ENCODE results near the gene ARPP19.

DNA sequence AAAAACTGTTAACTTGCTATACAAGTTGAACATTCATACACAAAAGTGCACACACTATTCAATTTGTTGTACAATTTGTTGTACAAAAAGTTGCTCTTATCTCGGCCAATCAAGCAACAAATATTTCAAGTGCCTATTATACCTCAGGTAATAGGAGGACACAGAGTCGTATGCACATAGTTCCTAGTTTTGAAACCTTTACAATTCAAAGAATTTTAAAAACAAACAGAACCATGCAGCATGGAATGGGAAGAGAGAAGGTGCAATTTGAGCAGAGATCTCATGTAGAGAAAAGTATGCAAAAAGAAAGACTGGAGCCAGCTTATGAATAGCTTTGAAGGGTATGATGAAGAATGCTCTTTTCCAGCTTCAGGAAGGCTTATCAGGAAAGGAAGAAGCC, 46.5 kb upstream of the ARPP19 start:
- TF ChIP-seq, protein P1, sequence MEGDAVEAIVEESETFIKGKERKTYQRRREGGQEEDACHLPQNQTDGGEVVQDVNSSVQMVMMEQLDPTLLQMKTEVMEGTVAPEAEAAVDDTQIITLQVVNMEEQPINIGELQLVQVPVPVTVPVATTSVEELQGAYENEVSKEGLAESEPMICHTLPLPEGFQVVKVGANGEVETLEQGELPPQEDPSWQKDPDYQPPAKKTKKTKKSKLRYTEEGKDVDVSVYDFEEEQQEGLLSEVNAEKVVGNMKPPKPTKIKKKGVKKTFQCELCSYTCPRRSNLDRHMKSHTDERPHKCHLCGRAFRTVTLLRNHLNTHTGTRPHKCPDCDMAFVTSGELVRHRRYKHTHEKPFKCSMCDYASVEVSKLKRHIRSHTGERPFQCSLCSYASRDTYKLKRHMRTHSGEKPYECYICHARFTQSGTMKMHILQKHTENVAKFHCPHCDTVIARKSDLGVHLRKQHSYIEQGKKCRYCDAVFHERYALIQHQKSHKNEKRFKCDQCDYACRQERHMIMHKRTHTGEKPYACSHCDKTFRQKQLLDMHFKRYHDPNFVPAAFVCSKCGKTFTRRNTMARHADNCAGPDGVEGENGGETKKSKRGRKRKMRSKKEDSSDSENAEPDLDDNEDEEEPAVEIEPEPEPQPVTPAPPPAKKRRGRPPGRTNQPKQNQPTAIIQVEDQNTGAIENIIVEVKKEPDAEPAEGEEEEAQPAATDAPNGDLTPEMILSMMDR (IDR thresholded peaks at IDR 0.05; ENCODE audit: poor library complexity, severe bottlenecking) = no peak
- TF ChIP-seq SMC3 (conservative IDR thresholded peaks at IDR 0.05; ENCODE audit: poor library complexity) (no peak), POLR2AphosphoS5 (IDR thresholded peaks at IDR 0.05) (no peak), EP300 (conservative IDR thresholded peaks at IDR 0.05; ENCODE audit: poor library complexity, severe bottlenecking) (no peak), EZH2 (IDR thresholded peaks at IDR 0.05; ENCODE audit: borderline replicate concordance, insufficient read depth, low read length, poor library complexity, severe bottlenecking) (no peak), TAF1 (IDR thresholded peaks at IDR 0.05; ENCODE audit: low read depth) (no peak), MXI1 (conservative IDR thresholded peaks at IDR 0.05; ENCODE audit: poor library complexity, severe bottlenecking) (no peak)
- TF ChIP-seq, protein P2, sequence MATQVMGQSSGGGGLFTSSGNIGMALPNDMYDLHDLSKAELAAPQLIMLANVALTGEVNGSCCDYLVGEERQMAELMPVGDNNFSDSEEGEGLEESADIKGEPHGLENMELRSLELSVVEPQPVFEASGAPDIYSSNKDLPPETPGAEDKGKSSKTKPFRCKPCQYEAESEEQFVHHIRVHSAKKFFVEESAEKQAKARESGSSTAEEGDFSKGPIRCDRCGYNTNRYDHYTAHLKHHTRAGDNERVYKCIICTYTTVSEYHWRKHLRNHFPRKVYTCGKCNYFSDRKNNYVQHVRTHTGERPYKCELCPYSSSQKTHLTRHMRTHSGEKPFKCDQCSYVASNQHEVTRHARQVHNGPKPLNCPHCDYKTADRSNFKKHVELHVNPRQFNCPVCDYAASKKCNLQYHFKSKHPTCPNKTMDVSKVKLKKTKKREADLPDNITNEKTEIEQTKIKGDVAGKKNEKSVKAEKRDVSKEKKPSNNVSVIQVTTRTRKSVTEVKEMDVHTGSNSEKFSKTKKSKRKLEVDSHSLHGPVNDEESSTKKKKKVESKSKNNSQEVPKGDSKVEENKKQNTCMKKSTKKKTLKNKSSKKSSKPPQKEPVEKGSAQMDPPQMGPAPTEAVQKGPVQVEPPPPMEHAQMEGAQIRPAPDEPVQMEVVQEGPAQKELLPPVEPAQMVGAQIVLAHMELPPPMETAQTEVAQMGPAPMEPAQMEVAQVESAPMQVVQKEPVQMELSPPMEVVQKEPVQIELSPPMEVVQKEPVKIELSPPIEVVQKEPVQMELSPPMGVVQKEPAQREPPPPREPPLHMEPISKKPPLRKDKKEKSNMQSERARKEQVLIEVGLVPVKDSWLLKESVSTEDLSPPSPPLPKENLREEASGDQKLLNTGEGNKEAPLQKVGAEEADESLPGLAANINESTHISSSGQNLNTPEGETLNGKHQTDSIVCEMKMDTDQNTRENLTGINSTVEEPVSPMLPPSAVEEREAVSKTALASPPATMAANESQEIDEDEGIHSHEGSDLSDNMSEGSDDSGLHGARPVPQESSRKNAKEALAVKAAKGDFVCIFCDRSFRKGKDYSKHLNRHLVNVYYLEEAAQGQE (IDR thresholded peaks at IDR 0.05; ENCODE audit: borderline replicate concordance) = no peak
